Heart right ventricle (tissue), 16 donors: ENCODE data around the gene ATG2B. TPM values are rescaled to one million over a fixed set of nuclear protein-coding genes. Genes with fewer than 3 reads are reported as not detected.

Source experiments
- ATAC-seq, 8 donors: fragments of 200-7000 bp; cut with Tn5 transposase; one replicate each; pipeline ENCODE4 v1.9.1; 2020; ENCODE audit warnings: mild to moderate bottlenecking in 8 of 8, moderate library complexity in 8 of 8, moderate number of reproducible peaks in 1 of 8
- DNase-seq, 2 donors: peaks; one replicate each; pipeline ENCODE4 v3.0.0-alpha.2; 2020
- H3K27ac ChIP-seq, 10 donors: fragments of 200-600 bp; sonication (generic) in 2 of 10; one replicate each; pipeline versions ENCODE4 v1.5.0 to v1.8.0; 2020 to 2022; ENCODE audit warnings: mild to moderate bottlenecking in 3 of 10
- H3K27me3 ChIP-seq, 7 donors: fragments of 200-600 bp; one replicate each; pipeline ENCODE4 v1.8.0; 2021 to 2022; ENCODE audit warnings: mild to moderate bottlenecking in 2 of 7
- H3K36me3 ChIP-seq, 9 donors: fragments of 200-600 bp; sonication (generic) in 1 of 9; one replicate each; pipeline versions ENCODE4 v1.5.0 to v1.8.0; 2020 to 2022; ENCODE audit warnings: mild to moderate bottlenecking in 2 of 9
- H3K4me1 ChIP-seq, 9 donors: fragments of 200-600 bp; sonication (generic) in 1 of 9; one replicate each; pipeline versions ENCODE4 v1.5.0 to v1.8.0; 2020 to 2022; ENCODE audit warnings: mild to moderate bottlenecking in 4 of 9
- H3K4me3 ChIP-seq, 10 donors: fragments of 200-600 bp; sonication (generic) in 2 of 10; one replicate each; pipeline versions ENCODE4 v1.5.0 to v1.8.0; 2020 to 2022; ENCODE audit warnings: mild to moderate bottlenecking in 7 of 10, moderate library complexity in 2 of 10
- H3K9me3 ChIP-seq, 11 donors: fragments of 200-600 bp in 10 of 11; sonication (generic) in 2 of 11; one replicate each; pipeline versions ENCODE4 v1.5.0 to v1.8.0; 2013 to 2022; ENCODE audit warnings: mild to moderate bottlenecking in 2 of 11, control low read depth in 1 of 11, moderate library complexity in 1 of 11
- WGBS, 2 donors: extraction: QIAGEN DNeasy Blood & Tissue Kit; methylation state at CpG; one replicate each; pipeline ENCODE4 v1.1.7; 2013; ENCODE audit warnings: inconsistent platforms in 1 of 2; 5-methylcytosine and 5-hydroxymethylcytosine counted together
- intact Hi-C, 10 donors: fragments of 100-400 bp; cut with DNase I; formaldehyde crosslinking; loops; one replicate each; pipeline versions ENCODE4 v1.11.1 to v1.14.2; 2022
- polyA plus RNA-seq, 2 donors: library from polyadenylated mRNA; stranded (reverse); fragments of 200-250 nt; gene quantifications; one replicate each; pipeline ENCODE4 v1.2.3, GENCODE V29; 2013
- total RNA-seq, 10 donors: library from RNA; stranded (reverse); fragmentation: NEBNext Ultra II Directional in 3 of 10; extraction: Animal tissue kit (Norgen Biotek cat#: 25700) in 3 of 10; gene quantifications; one replicate each; pipeline versions ENCODE4 v1.2.1 to v1.2.4, GENCODE V29; 2021 to 2023
- TF ChIP-seq, protein P1 (sequence below), 9 donors: fragments of 200-600 bp; sonication (generic) in 2 of 9; IDR thresholded peaks; one replicate each; pipeline versions ENCODE4 v1.5.0 to v1.8.0; 2021 to 2022; ENCODE audit warnings: antibody characterized with exemption in 9 of 9, mild to moderate bottlenecking in 5 of 9, moderate library complexity in 1 of 9
- donor health status: Arrhythmogenic right ventricular cardiomyopathy.
- donor health status: ischemic (EF 13 %, LVEDD 7.1; RV severe dilation, severe dysfunction).
- donor health status: healthy with polysubstance abuse.
- donor health status: DM: no; HTN: yes; CAD: no.
- donor health status: DM: no; HTN: no; CAD: no.
- donor health status: ischemic (EF 25% LVEDD 6.9; RV normal size, moderate dysfunction).
- donor health status: ischemic (EF 25% LVEDD 5.7; RV mildly dilated, moderate dysfunction).
- donor health status: healthy.
- donor health status: DM: yes; HTN: yes; CAD: no.
- donor health status: Ischemic cardiomyopathy.
- donor health status: ischemic (EF 35%, LVEDD 5.7; RV mildly dilated, moderate dysfunction).
- donor health status: nonischemic (EF 11% LVEDD 7.7; RV severe dilation, severe dysfunction).
- donor health status: DM: yes; HTN: yes; CAD: no.
- donor health status: PGD.
- donor health status: ischemic (EF 29% LVEDD 5.4; RV normal size, mild dysfunction).
- donor health status: nonischemic (EF 23%, LVEDD 6.1; RV moderate dilation, normal function).

The ATG2B gene
- total and polyA plus RNA-seq, 12 donors: 2.4 to 20.2 (median 14.0) TPM

DNA sequence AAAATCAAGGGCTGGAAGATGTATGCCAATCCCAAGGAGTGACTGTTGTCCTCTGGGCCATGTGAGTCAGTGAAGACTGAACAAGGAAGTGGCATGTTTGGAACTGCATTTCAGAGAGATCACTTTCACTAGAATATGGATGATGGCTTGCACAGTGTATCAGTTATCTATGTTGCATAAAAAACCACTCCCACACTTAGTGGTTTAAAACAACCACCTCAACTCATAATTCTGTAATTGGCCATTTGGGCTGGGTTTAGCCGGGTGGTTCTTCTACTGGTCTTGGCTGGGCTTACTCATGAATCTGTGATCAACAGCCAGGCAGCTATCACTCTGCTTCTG lies 91.7 kb downstream of the ATG2B start:
- WGBS, 2 donors: 98 to 100% methylated on average over 1 of the region's 1 CpG

DNA sequence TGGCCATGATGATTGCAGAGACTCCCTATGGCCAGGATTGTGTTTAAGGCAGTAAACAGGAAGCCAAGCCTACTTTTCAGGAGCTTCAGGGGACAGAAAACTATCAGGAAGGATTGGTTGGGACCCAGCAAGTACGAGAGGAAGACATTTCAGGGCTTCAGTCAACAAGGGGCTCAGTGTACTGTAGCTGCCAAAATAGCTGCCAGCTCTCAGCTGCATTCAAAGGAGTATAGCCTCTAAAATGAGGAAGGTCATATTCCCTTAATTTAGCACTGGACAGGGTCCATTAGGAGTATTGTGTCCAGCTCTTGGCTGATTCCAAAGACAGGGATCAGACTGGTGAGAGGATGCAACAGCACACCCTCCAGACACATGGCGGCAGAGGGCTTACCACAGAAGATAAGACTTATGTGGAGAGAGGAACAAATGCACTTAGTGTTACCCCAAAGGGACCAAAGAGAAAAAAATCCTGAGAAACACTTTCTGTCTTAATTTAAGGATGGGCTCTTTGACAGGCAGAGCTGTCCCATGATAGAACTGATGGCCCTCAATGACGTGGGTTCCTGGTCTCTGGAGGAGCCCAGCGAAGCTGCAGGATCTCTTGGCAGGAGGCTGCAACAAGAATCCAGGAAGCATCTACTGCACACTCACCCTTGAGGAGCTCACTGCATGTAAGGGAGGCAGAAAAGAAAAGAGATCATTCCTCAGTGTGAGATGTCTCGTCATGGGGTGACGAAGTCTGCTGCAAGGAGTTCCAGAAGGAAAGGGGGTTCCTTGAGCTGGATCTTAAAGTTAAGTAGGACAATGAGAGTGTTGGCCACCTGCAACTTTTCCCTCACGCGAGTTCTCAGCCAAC lies 92.3 kb downstream of the ATG2B start:
- TF ChIP-seq, protein P1, sequence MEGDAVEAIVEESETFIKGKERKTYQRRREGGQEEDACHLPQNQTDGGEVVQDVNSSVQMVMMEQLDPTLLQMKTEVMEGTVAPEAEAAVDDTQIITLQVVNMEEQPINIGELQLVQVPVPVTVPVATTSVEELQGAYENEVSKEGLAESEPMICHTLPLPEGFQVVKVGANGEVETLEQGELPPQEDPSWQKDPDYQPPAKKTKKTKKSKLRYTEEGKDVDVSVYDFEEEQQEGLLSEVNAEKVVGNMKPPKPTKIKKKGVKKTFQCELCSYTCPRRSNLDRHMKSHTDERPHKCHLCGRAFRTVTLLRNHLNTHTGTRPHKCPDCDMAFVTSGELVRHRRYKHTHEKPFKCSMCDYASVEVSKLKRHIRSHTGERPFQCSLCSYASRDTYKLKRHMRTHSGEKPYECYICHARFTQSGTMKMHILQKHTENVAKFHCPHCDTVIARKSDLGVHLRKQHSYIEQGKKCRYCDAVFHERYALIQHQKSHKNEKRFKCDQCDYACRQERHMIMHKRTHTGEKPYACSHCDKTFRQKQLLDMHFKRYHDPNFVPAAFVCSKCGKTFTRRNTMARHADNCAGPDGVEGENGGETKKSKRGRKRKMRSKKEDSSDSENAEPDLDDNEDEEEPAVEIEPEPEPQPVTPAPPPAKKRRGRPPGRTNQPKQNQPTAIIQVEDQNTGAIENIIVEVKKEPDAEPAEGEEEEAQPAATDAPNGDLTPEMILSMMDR (IDR thresholded peaks at IDR 0.05): no peak
- intact Hi-C loops: loop anchor here in 9 of 10 donors (5.0 to 10.0 kb wide), 5 partner anchors 168 to 706 kb away; no protein-coding TSS in a partner anchor
- Histone ChIP-seq H3K36me3 (no peaks in the 10 kb centered on the region), H3K4me1 (peaks cover 0 to 10% (median 4%) of the 10 kb centered on the region in 9 donors), H3K4me3 (no peak overlapping the region), H3K9me3 (peaks cover 0 to 24% (median 0%) of the 10 kb centered on the region in 11 donors), H3K27me3 (peaks cover 0 to 6% (median 0%) of the 10 kb centered on the region in 7 donors), H3K27ac (no peak overlapping the region)
- no peak for DNase-seq
- ATAC-seq: no peak
- WGBS, 2 donors: 70 to 76% methylated on average over 8 of the region's 8 CpGs

More for the DNA sequence above, 91.7 kb downstream of the ATG2B start:
- Histone ChIP-seq H3K4me3 (no peak overlapping the region), H3K27me3 (peaks cover 0 to 6% (median 0%) of the 10 kb centered on the region in 7 donors), H3K9me3 (peaks cover 0 to 24% (median 0%) of the 10 kb centered on the region in 11 donors), H3K27ac (no peak overlapping the region), H3K36me3 (no peaks in the 10 kb centered on the region), H3K4me1 (peaks cover 0 to 10% (median 4%) of the 10 kb centered on the region in 9 donors)
- ATAC-seq (no peak), DNase-seq (no peak)
- TF ChIP-seq, protein P1 (IDR thresholded peaks at IDR 0.05): no peak
- intact Hi-C loops: loop anchor here in 9 of 10 donors (5.0 to 10.0 kb wide), 5 partner anchors 169 to 707 kb away; no protein-coding TSS in a partner anchor

DNA sequence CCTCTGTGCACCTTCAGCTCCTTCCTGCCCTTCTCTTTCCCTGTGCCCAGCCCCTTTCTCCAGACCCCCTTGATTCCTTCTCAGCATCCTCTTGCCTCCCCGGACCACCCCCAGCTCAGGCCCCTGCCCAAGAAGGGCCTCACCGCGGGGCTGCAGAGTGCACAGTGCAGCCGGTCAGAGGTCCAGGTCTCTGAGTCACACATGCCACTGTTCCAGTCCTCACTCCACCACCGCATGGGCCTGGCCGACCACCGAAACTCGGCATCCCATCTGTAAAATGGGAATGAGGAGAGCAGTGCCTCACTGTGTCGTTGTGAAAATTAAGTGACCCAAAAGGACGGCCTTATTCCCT lies 93.8 kb downstream of the ATG2B start:
- 92 to 97% methylated on average over 10 of the region's 10 CpGs for WGBS, 2 donors
- Histone ChIP-seq H3K4me3 (no peak overlapping the region), H3K27me3 (peaks cover 0 to 6% (median 0%) of the 10 kb centered on the region in 7 donors), H3K27ac (no peak overlapping the region), H3K9me3 (peaks cover 0 to 24% (median 0%) of the 10 kb centered on the region in 11 donors), H3K4me1 (no peaks in the 10 kb centered on the region), H3K36me3 (no peaks in the 10 kb centered on the region)
- TF ChIP-seq, protein P1 (IDR thresholded peaks at IDR 0.05): no peak
- intact Hi-C loops: no loop called here
- no peak for DNase-seq
- ATAC-seq: peak in 2 of 8 donors; percentile 8 to 26

DNA sequence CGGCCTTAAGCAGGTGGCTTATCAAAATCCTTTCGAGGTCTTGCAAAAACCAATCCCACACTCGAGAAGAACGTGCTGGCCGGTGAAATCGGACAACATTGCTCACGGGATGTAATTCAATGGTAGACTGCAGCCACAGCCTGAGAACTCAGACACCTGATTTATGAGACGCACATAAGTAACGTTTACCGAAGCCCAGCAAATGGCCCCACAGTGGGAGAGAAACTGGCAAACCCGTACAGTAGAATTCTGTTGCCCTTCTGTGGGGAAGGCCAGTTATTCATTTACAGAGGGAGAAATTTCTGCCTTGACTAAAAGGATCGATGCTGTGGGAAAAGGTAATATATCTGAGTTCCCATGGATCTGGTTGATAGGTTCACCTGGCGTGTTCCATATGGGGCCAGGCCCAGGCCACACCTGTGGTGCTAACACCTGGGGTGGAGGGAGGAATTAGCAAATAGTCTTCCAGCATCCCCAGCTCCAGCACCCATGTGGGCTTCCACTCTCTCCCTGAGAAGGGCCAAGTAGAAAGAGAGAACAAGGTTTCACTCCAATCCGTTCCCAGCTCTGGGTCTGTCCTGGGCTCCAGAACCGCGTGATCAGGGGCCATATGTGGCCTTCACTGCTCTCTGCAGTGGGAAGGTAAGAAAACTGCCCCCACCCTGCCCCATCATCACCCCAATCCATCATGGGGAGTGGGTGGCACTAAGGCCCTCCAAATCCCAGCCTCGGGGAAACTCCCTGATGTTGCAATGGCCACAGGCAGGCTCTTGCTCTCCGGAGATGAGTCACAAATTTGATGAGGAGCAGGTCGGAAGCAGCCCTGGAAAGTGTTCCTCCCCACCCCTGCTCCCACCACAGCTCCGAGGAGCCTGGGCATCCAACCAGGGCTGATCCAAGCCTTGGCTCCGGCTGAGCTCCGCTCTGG lies 94.4 kb downstream of the ATG2B start:
- H3K27me3 ChIP-seq: peaks cover 0 to 6% (median 0%) of the 10 kb centered on the region in 7 donors
- H3K27ac ChIP-seq: no peak overlapping the region
- WGBS, 2 donors: 81 to 89% methylated on average over 22 of the region's 22 CpGs
- DNase-seq: peak in 1 of 2 donors; percentile 19
- no peaks in the 10 kb centered on the region for H3K4me1 ChIP-seq
- H3K36me3 ChIP-seq: no peaks in the 10 kb centered on the region
- intact Hi-C loops: no loop called here
- peaks cover 0 to 24% (median 0%) of the 10 kb centered on the region in 11 donors for H3K9me3 ChIP-seq
- peak in 5 of 8 donors; percentile 24 to 81 (median 52) for ATAC-seq
- H3K4me3 ChIP-seq: no peak overlapping the region
- TF ChIP-seq, protein P1 (IDR thresholded peaks at IDR 0.05): no peak
